GM19351 (cell line): Measurements from ENCODE around the gene ANO10.
"Not testable (repeated sequence)": the region's sequence is repeated elsewhere in the genome, so short reads cannot be mapped to it uniquely, and the experiment has no call there.

ENCODE experiments used
- ATAC-seq: cut with Tn5 transposase; IDR thresholded peaks from one replicate; pipeline ENCODE4 v1.9.1; 2021; ENCODE audit warnings: mild to moderate bottlenecking, moderate library complexity; ENCODE audit not compliant: unreplicated experiment

The ANO10 gene

DNA sequence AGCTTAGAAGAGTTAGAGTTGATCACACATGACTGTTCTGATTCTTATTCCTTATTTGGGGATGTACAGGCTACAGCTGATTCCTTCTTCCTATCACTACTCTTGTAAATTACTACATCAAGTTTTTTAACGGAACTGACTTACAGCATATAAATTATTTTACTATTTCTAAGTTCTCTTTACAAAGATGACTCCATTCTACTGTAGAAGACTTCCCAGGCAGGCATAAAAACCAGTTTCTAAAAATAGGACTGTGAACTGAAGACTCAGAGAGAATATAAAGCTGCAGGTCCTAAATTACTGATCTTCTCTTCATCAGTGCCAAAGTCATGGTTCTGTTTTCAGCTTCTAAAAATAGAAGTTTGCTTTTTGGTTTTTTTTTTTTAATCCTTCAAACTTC lies 38.9 kb downstream of the ANO10 start:
- no peak for ATAC-seq

DNA sequence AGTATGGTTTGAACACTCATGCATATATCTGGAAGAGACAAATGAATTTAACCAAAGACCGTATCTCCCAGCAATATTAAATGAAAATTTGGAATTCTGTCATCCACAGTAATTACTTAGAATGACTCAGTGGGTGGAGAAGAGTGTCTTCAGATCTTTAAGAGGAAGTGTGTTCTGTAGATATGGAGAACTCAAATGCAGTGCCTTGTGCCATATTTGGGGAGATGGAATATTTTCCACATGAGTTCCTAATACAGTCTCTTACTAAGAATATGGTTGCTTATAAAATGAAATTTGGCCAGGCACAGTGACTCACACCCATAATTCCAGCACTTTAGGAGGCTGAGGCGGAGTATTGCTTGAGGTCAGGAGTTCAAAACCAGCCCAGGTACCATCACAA lies 40.5 kb downstream of the ANO10 start:
- ATAC-seq: no peak

DNA sequence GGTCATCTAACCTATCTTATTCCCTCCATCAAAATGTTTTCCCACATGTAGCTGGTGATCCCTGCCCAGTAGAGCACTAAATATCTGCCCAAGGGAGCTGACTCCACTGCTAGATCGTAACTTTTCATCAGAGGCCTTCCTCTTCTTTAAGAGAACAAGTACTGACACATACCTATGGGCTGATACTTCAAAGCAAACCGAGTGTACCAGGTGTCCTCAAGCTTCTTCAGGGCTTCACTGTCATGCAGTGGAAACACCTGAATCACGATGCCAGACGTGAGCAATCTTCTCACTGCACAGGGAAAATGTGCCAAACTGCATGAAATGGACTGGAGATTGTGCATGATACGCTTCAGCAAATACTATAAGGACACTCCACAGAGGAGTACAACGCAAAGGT lies 41.6 kb downstream of the ANO10 start:
- ATAC-seq: no peak

- no peak for ATAC-seq
These were observed 48.2 kb downstream of the ANO10 start for GRCh38 chr3:43573576-43573975.

- ATAC-seq: not testable (repeated sequence)
These were observed 56.0 kb downstream of the ANO10 start for GRCh38 chr3:43565661-43566341.

- ATAC-seq: no peak
These were observed 61.9 kb downstream of the ANO10 start for GRCh38 chr3:43559961-43560360.

DNA sequence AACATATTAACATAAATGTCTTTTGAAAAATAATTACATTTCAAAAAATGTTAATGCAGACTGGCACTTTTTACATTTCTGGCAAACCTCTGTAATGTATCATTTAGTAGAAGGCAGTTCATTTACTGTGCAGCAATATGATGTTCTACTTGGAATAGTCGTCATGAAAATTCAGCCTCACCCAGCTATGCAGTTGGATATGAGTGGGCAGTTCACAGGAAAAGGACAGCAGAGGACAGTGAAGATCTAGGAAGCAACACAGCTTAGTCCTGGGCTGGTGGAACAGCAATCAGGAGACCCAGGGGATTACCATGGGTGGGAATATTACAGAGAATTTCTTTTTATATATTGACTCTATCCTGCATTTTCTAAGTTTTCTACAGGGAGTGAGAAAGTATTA lies 63.6 kb downstream of the ANO10 start:
- ATAC-seq: no peak

DNA sequence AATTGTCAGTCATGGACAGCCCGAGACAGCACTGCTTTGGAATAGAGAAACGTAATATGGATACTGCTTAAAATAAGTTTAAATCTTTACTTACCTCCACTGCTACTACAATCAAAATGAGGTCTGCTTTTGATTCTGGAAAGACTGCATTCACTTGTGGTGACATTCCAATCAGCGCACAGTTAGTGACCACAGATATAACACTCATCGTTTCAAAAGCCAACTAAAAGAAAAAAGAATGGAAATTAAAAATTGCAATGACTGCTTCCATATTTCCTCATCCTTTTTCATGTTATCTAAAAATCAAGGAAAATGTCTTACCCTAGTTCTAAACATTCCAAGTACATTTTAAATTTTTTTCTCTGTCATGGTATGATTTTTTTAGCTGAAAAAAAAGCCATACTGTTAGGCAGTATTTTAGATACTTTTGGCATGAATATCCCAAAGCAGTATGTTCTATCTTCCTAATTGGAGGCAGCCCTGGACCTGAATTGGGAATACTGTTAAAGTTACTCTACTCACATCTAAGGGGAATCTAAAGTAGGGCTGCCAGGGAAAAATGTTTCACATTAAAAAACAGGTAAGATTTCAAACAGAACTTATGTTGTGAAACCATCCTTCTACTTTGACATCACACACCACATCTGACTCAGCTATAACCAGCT lies 72.1 kb downstream of the ANO10 start:
- no peak for ATAC-seq

- ATAC-seq: not testable (repeated sequence)
These were observed 77.5 kb downstream of the ANO10 start for GRCh38 chr3:43544277-43544676.

DNA sequence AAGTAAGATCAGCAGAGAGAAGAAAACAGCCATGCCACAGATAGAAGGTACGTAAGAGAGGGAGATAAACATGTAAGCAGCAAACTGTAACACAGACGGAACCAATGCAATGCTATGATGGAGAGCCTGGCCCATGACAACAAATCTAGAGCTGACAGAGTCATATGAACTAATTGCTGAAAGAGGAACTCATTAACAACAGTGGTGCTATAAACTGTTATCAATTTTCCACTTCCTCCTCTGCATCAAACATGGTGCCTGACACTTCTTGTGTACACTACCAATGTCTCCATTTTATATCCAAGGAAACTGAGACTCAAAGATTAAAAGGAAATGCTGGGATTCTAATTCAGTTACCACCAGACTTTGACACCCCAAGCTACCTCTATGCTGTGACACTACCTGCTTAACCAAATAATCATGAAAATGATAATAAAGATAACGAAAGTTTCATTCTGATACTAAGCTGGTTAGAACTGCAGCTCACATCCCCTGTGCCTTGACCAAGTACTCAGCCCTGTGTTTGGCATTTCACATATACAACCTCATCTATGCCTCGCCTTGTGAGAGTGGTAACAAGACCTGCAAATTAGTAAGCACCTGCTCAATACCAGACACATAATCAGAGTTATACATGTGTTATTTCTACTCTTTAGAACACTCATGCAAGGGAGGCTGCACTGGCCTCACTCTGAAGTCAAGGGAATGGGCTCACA lies 79.3 kb downstream of the ANO10 start:
- no peak for ATAC-seq

DNA sequence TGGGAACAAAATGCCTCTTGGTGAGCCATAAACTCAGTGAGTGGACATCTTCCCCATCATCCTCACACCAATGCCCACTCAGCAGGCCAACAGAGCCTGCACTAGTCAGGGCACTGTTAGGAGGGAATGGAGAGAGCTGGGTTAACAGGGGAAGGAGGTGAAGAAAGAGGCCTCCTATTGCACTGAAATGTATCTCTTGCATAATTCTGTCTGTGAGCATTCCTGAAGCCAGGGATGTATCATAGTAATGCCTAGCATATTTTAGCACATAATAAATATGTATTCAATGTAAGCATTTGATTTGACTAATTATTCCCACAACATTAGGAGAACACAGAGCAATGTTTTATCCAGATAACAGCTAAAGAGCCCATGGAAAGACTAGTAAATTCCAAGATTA lies 81.2 kb downstream of the ANO10 start:
- ATAC-seq: no peak

DNA sequence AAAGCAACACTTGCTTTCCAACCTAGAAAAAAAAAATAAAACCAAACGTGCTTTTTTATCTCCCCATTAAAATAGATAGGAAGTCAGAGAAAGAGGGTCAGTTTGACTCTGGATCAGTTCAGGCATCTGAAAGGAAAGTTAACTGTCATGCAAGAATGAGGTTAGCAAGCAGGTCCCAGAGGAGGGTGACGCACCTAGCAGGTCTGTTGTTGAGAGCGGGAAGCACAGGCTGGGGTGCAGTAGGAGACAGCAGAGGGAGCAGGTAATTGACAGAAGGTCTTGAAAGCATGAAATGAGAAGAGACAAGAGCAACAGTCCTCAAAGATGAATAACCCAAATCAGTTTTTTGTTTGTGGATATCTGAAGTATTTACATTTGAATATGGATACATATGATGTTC lies 82.5 kb downstream of the ANO10 start:
- ATAC-seq: no peak

GRCh38 chr3:43537225-43537624 lies 84.6 kb downstream of the ANO10 start:
- ATAC-seq: no peak

GRCh38 chr3:43534675-43535074 lies 87.1 kb downstream of the ANO10 start:
- ATAC-seq: no peak

GRCh38 chr3:43533009-43533408 lies 88.8 kb downstream of the ANO10 start:
- ATAC-seq: no peak

DNA sequence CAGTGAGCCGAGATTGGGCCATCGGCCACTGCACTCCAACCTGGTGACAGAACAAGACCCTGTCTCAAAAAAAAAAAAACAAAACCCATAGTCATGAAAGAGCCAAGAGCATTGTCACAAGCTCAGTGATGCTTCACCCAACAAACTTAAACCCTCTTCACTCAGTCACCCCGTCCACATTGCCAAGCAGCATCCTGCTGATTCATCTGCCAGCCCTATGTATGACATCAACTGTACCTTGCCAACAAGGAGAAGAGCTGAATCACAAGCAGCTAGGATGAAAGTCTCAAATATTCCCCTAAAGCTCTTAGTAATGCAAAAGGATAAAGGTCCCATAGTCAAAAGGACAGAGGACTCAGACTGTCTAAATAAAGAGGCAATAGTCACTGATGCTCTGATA lies 90.0 kb downstream of the ANO10 start:
- no peak for ATAC-seq

GRCh38 chr3:43528498-43529099 lies 93.2 kb downstream of the ANO10 start:
- no peak for ATAC-seq

DNA sequence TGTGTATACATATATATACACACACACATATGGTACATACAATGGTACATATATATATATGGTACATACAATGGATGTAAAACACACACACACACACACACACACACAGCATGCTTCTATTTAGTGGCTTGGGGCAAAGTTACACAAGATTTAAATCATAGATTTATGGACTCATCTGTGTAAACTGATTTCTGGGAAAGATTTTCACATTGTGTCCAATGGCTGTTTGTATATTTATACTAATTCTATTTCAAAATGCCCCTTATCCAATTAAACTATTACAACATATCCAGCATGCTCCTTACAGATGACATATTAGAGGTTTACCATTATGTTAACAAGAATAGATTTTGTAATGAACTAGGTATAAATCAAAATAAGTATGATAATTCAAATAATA lies 94.9 kb downstream of the ANO10 start:
- no peak for ATAC-seq

DNA sequence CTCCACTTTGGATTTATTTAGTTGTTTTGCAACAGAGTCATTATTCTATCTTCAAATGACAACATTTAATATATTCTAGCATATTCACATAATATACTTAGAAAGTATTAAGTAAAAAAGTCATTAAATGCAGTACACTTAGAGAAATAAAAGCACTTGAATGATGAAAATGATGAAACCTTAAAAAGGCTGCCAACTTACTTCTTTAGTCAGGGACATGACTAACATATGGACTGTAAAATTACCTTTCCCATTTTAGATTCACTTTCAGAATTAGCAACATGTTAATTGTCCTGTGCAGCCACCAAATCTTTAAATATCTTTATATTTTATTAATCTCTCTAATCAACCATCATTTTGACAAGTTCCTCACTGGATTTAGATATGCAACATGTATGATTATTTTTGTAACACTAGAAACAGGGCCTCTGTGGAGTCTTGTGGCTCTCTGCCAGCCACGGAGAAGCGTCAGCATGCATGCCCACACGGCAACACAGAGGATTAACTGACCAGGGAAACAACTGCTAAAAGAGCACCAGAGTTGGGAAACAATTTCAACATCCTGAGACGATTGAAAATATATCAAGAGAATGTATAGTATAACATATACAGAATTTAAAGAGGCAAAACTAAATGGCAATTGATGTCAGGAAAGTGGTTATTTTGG lies 95.7 kb downstream of the ANO10 start:
- no peak for ATAC-seq

GRCh38 chr3:43525386-43525785 lies 96.4 kb downstream of the ANO10 start:
- no peak for ATAC-seq

DNA sequence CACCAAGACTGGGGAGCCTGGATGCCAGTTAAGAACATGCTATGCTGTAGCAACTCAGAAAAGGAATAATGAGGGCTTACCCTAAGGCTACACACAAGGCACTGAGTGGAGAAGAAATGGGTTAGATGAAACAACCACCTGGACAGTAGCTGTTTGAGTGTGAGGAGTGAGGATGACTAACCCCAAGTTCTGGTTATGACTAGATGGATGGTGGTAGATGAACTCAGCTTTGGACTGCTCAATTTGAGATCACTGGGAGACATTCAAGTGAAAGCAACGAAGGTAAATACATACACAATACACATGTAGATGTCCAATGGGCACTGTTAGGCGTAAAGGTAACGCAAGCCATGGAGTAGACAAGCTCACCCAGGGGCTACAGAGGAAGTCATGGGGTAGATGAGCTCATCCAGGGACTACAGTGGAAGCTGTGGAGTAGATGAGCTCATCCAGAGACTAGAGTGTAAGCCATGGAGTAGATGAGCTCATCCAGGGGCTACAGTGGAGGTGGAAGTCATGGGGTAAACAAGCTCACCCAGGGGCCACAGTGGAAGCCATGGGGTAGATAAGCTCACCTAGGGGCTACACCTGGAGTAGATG lies 98.3 kb downstream of the ANO10 start:
- ATAC-seq: peak; percentile 97
